Measurements from ENCODE around the gene ATP1B1.
"Not testable (repeated sequence)": the region's sequence is repeated elsewhere in the genome, so short reads cannot be mapped to it uniquely, and the experiment has no call there.

The ATP1B1 gene

DNA sequence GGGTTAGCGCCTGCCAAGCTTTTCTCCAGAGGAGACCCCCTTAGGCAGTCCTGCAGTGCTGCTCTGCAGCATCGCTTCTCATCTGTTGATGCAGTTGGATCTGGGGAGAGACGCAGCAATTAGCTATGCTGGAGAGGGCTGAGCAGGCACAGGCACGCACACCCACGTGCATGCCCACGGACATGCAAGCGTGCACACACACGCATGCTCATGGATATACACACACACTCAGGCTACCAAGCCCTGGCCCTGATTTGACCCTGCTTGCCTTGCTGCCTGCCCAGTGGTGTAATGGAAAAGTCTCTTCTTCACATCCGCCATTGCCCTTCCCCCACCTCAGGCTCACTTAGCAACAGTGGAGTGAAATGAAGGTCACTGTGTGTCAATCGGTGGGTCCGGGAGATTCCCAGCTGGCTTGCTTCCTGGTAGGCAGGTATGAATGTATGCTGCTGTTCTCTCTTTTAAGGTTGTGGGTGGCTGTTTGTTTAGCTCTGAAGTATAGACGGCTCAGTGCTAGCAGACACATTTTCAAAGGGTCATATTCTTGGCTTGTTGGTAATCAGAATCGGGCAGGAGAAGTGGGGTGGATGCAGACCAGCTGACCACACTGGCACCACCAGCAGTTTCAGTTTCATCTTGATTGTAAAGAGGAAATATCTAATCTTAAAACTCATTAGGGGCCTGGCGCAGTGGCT, 9.5 kb downstream of the ATP1B1 start:
- ATAC-seq (peak; percentile 62), DNase-seq (no peak)

DNA sequence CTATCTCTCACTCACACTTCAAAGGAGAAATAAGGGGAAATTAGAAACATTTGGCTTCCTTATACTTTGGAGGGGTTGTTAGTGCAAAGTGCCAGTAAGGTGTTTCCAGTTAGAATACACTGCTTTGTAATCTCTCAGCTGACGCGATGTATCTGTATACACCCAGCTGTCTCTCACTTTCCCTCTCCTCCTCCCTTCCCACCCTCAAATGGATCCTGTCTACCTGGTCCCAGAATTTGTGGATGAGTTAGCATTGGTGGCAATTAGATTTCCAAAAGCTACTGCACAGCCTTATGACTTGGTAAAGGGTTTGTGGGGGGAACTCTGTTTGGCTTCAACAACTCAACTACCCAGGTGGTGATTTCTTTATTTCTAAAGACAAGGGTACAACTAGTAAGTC, 10.5 kb downstream of the ATP1B1 start:
- no peak for DNase-seq
- ATAC-seq: no peak

DNA sequence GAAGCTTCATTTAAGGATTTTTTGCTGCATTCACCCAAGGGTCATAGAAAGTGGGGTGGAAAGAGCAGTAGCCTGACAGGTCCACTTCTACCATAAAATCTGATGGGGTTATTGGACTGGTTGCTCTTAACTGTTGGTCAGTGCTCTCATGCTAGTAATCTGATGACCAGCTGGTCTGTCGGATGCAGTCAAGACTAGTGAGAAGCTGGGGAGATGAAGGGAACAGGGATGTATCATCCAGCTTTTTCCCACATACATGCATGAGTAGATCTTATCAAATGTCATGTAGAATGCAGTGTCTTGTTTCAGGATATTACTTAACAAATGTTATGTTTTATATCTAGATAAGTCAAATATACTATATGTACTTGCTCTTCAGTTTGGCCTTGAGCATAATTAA, 11.1 kb downstream of the ATP1B1 start:
- ATAC-seq: no peak

DNA sequence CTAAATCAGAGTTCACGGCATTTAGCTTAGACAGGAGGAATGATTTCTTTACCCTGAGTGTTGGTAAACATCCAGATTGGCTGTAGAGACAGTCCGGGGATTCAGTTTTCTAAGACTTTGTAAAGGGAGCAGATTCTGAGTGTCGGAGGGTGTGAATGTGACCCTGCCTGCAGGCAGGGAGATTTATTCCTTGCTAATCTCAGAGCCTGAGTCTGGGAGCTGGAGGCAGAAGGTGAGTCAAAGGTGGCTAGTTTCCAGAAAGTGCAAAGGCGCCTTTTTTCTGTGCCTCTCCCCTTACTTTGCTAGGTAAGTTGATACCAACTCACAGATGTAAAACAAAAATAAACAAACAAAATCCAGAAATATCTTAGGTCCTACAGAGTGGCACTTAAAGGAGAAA, 11.7 kb downstream of the ATP1B1 start:
- no peak for ATAC-seq
- DNase-seq: no peak

More for the DNA sequence above, 11.1 kb downstream of the ATP1B1 start:
- DNase-seq: no peak

DNA sequence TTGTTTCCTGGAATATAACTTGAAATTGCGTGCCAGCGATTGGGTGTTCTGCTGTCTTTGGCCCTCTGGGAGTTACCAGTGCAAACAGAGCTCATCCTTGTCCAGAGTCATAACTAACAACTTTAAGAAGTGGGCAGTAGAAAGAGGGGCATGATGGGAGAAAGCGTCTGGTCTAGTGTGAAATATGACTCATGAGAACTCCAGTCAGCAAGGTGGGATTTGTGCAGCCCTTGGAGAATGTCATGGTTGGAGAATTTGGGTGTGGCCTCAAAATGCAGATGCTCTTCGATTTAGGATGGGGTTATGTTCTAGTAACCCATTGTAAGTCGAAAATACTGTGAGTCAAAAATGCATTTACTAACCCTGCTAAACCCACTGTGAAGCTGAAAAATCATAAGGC, 12.9 kb downstream of the ATP1B1 start:
- no peak for ATAC-seq
- DNase-seq: no peak

DNA sequence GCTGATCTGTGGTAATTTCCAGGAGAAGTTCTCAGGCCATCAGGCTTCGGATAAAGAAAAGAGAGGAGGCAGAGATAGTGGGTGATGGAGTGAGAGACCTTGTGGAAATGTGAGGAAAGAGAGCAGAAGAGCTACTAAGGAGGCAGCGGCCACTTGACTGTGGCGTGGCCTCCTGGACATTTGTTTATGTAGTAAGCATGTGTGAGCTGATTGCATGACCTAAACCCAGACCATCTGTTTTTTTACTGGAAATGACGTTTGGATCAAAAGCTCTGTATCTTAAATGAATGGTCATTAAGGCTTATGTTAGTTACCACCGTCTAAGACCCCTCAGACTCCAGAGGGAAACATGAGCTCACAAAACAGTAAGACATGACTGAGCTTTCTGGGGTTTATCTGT, 13.6 kb downstream of the ATP1B1 start:
- no peak for DNase-seq
- no peak for ATAC-seq

DNA sequence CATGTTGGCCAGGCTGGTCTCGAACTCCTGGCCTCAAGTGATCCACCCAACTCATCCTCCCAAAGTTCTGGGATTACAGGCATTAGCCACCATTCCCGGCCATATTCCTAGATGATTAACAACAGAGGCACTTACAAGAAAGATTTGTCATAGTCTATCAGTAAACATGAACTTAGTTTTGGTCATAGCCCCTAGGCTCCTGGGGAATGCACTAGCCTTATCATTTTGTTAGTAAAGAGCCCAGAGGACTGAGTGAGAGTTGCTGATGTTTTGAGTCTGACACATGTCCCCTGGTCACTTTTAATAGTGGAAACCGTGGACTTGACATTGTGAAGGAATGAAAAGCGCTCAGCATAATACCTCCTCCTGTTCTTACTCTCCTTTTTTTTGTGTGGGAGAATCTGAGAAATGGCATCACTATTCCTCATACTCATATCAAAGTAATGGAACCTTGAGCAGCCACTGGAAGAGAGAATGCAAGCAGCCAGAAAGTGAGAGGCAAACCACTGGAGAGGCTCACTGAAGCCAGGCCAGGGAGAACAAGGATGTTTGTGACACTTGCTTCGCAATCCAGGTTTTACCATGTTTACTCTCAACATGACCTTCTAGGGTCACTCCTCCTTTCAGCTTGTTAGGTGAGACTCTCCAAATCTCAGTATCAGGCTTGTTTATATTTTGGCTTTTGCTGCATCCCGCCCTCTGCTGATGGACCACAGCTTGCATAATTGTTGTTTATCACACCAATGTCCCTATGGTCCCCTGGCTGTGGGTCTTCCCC, 14.8 kb downstream of the ATP1B1 start:
- no peak for DNase-seq
- no peak for ATAC-seq

DNA sequence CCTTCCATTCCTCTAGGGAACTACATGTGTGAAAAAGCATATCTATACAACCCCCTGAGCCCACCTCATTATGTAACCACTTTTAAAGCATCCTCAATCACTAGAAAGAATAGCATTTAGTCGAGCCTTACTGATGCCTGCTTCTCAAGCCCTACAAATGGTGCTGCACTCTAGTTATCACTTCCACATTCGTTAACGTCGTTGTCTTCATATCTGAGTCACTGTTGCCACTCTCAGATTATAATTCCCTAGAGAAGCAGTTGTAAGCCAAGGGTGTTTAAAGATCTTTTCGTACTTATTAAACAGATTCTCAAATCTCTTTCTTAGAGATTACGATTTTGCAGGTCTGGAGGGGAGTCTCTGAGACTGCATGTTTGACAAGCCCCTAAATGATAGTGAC, 16.5 kb downstream of the ATP1B1 start:
- DNase-seq (no peak), ATAC-seq (no peak)

DNA sequence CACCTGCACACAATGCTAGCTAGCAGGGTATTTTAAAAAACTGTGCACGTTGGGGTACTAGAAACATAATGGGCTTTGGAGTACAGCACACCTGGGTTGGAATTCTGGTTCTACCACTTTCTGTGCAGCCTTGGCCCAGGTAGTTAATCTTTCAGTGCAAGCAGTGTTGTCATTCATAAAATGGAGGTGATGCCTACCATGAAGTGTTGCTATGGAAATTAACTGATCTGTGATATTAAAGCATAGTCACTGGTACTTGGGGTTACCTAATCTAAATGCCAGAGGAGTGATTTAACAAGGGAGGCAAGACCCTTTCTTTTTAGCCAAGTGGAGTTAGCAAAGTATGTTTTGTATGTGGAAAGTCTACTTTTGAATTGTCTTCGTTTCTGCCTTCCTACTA, 18.0 kb downstream of the ATP1B1 start:
- DNase-seq (no peak), ATAC-seq (no peak)

DNA sequence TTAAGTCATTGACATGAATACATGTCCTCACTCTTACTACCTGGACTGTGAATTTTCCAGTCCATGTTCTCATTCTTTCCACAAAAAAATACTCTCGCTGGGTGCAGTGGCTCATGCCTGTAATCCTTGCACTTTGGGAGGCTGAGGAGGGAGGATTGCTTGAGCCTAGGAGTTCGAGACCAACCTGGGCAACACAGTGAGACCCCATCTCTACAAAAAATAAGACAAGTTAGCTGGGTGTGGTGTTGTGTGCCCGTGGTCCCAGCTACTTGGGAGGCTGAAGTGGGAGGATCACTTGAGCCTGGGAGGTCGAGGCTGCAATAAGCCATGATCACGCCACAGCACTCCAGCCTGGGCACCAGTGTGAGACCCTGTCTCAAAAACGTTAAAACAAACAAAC, 19.1 kb downstream of the ATP1B1 start:
- ATAC-seq: not testable (repeated sequence)

DNA sequence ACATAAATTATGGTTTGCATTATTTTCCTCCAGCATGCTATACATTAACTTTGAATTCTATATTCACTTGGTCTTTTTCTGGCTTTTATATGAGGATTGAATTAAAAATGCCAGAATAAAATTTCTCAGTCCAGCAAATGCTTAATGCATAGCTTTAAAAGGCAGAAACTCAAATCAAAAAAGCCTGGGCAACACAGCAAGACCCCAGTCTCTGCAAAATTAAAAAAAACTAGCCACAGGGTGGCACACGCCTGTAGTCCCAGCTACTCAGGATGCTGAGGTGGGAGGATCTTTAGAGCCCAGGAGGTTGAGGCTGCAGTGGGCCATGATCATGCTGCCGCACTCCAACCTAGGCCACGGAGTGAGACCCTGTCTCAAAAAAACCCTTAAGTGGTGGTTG, 19.8 kb downstream of the ATP1B1 start:
- no peak for ATAC-seq

More for the DNA sequence above, 19.1 kb downstream of the ATP1B1 start:
- not testable (repeated sequence) for DNase-seq

DNA sequence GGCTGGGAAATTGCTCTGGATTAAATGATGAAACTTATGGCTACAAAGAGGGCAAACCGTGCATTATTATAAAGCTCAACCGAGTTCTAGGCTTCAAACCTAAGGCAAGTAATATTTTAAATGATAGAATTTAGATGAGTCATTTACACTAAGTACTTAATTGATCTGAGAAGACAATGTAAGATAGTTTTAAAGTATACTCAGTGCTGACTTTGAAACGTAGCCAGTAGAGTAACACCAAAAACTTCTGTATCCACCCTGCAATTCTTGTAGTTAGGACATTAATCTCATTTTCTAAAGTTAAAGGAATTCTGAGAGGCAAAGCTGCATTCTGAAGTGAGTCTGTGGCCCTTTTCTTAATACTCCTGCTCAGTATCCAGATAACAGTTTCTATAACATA, 20.8 kb downstream of the ATP1B1 start:
- ATAC-seq: no peak

More for the DNA sequence above, 19.8 kb downstream of the ATP1B1 start:
- no peak for DNase-seq

DNA sequence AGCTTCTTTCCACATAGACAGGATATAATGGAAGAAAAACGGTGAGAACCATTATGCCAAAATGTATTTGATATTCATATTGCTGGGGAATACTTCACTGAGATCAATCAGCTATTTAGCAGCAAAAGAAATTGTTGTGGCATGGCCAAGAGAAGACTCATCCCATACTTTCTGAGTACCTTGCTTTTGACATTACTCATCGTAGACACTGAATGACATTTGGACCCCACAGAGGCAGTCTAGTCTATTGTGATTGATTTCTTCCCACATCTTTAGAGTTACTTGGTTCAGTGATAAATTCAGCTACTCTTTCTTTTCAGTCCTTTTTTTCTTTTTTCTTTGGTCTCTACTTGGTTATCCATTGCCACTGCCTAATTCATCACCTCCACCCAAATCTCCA, 22.1 kb downstream of the ATP1B1 start:
- ATAC-seq (peak; percentile 88), DNase-seq (no peak)

More for the DNA sequence above, 20.8 kb downstream of the ATP1B1 start:
- no peak for DNase-seq

DNA sequence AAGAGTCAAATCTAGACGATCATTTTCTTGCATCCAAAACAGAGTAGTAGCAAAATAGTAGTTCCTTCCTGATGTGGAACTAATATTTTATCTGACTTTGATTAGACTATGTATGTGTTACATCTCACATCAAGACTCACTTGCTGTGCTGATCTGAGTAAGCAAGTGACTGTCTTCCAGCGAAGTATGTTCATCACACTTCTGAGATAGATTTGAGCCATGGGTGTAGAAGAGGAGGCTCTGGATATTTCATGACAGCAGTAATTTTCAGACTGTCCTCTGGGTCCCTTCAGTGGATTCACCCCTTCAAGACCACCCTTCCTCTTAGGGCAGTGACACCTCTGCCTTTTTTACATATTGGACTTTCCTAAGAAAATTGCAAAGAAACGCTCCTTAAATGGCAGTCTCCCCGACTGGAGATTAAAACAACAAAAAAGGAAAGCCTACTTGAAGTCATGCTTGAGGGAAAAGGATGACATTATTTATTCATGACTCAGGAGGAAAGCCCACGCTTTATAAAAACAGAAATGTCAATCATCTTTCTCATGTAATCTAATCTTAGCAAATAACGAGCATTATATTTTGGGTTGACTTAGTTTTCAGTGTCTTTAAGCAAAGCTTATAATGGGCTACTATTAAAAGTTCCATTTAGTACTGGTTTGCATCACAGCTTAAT, 22.8 kb downstream of the ATP1B1 start:
- peak; percentile 23 for ATAC-seq
- DNase-seq: no peak

DNA sequence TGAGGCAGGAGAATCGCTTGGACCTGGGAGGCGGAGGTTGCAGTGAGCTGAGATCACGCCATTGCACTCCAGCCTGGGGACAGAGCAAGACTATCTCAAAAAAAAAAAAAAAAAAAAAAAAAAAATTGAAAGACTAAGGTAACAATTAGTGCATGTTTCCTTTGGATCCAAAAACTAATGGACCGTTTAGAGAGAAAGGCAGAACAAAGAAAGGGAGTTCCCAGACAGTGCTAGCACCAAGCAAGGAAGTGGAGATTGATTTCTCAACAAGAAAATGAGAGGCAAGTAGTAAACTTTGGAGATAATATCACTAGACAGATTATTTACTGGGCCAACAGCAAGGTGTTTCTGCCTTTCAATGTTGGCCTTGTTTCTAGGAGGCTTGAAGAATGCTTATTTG, 24.2 kb downstream of the ATP1B1 start:
- ATAC-seq (no peak), DNase-seq (no peak)

DNA sequence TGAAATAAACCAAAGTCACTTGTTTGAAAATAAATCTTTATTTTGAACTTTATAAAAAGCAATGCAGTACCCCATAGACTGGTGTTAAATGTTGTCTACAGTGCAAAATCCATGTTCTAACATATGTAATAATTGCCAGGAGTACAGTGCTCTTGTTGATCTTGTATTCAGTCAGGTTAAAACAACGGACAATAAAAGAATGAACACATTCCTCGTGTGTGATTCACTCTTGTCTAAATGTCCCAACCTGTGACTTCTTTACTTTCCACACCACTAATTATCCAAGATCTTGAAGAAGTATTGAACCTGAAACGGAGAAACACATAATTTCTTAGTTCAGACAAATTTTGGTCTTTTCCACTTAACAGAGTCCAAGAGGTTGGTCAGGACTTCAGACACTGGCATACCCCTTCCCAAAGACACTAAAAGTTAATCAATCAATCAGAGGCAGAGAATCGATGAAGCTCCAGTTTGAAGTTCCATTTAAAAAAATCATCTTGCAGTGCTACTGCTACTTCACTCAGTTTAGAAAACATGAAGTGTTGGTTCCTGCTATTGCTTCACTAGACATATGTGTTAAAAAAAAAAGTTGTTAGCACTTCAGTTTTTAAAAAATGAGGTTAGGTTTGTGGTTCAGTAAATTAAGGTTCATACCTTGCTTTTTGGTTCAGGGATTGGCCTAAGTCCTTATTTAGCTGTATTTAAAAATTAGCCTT, 26.2 kb downstream of the ATP1B1 start:
- DNase-seq: no peak
- ATAC-seq: no peak

DNA sequence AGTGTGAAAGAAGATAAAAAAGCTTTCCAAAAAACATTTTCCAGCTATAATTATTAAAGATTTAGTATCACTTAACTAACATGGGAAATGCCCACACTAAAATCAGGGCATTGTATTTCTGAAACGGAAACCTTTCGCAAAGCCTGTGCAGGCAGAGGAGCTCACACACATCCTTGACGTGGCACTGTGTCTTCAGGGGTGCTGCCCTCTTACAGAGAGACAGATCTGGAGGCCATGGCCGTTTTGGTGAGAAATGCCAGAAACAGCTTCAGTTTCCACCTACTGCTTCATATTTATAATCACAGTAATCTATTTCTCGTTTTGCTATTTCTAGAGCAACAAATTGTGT, 26.7 kb downstream of the ATP1B1 start:
- DNase-seq (no peak), ATAC-seq (no peak)

DNA sequence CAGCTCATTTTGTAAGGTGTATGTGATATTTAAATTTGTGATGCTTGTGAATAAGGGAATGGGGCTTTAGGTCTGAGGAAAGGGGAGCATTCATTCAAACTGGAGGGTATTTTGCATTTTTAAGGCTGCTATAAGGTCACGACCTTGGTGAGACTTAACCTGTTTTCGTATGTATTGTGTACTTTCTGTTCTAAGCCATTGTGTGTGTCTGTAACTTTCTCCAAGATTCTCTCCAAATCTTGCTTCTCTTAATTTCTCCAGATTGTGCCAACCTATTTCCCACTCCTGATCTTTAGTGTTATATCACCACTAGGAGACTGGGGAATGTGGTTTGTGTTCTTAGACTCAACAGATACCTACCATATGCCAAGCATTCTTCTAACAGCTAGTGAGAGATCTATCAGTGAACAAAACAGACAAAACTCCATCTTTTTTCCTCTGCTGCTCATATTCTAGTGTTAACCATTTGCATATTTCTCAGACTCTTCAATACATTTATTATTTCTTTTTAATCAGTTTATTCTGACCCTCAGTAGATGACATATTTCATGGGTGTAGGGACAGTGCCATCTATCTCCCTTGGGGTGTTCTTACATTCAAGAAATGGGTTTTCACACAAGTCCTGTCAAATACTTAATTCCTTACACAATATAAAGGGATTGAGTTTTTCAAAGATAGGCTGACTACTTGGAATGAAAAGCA, 27.5 kb downstream of the ATP1B1 start:
- DNase-seq: no peak
- ATAC-seq: no peak

DNA sequence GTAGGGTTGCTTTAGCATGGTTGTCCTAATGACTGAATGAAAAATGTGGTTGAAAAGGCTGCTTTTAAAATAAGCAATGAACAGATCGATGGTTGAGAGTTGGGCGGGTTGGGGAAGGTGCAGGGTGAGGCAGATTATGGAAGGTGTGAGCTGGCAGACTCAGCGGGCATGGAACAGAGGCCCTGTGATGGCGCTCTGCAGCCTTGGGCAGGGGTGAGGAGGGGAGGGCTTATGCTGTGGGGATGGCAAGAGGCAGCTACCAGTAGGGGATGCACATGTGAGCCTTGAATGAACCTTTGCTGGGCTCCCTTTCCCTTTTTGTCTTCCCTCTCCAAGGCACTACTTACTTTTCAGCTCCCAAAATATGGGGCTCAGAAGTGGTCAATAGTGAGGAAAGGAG, 30.9 kb downstream of the ATP1B1 start:
- no peak for ATAC-seq
- DNase-seq: no peak

DNA sequence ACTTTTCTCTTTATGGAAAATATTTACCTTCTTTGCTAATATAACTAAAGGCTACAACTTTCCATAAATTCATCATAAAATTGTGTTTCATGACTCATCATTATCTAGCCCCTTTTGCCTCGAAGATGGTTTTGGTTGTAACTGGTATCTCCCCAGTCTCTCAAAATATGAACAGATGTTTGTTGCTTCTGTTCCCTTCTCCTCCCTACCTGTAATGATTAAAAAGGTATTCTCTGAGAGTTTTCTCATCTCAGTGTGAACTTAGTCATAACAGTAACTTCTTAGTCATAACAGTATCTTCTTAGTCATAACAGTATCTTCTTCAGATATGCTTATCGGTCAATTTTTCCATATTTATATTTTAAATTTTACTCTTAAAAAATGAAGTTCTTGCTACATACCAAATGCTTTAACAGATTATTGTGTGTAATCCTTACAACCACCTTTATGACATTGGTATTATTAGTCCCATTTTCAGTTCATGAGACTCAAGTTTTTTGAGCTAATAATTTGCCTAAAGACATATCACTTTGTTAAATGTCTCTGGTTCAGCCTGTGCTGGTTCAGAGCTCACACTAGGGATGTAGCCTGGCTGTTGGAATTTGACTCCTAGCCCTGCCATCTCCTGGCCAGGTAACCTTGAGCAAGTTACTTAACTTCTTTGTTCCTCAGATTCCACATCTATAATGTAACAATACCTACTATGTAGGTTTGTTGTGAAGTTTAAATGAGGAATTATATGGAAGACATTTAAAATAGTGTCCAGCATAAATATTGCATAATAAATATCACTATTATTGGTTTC, 32.6 kb downstream of the ATP1B1 start:
- no peak for DNase-seq
- peak; percentile 88 for ATAC-seq

DNA sequence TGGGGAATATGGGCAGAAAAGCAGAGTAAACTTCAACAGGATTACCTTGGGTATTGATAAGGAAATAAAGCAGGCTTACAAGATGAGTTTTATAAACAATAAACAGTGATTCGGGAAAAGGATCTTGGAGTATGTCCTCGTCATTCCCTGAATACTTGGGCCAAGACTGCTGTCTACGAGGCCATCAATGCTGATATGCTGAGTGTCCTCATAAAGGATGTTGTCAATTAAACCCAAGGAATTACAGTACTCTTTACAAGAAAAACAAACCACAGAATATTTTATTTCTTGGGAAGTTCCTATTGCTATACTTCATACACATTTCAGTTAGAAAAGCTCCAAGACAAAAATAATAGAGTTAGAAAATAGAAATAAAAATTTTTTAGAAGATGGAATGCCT, 34.9 kb downstream of the ATP1B1 start:
- ATAC-seq (no peak), DNase-seq (no peak)

Measured in stimulated activated naive CD8-positive, alpha-beta T cell treated with anti-CD3 and anti-CD28 coated beads, Interleukin-15, Interleukin-2, amounts not matched to agents 100 U/mL and 50 U/mL, for 24 hours (primary cell).